NCI-H146 treated with DMSO at 0.1 percent for 48 hours (cell line): ENCODE measurements around the gene ELMO1.

Source experiments
- DNase-seq: peaks from one replicate; lab custom pipeline; 2025; ENCODE audit not compliant: unreplicated experiment; lab: John Stamatoyannopoulos, UW

The ELMO1 gene

GRCh38 chr7:37410305-37411229, 38.1 kb downstream of the ELMO1 start:
- no peak for DNase-seq

GRCh38 chr7:37409461-37409860, 39.2 kb downstream of the ELMO1 start:
- DNase-seq, result no peak

- no peak for DNase-seq
These were observed 40.1 kb downstream of the ELMO1 start for GRCh38 chr7:37408291-37409228.

- no peak for DNase-seq
These were observed 43.0 kb downstream of the ELMO1 start for GRCh38 chr7:37405603-37406122.

GRCh38 chr7:37405128-37405527, 43.5 kb downstream of the ELMO1 start:
- no peak for DNase-seq

GRCh38 chr7:37399876-37400421, 48.7 kb downstream of the ELMO1 start:
- no peak for DNase-seq

GRCh38 chr7:37398403-37398802, 50.3 kb downstream of the ELMO1 start:
- DNase-seq, result no peak

- DNase-seq, result no peak
These were observed 52.9 kb downstream of the ELMO1 start for GRCh38 chr7:37395618-37396259.

GRCh38 chr7:37394158-37394557, 54.5 kb downstream of the ELMO1 start:
- no peak for DNase-seq

- no peak for DNase-seq
These were observed 55.2 kb downstream of the ELMO1 start for GRCh38 chr7:37393476-37393875.

- no peak for DNase-seq
These were observed 56.0 kb downstream of the ELMO1 start for GRCh38 chr7:37392673-37393017.

- DNase-seq, result no peak
These were observed 56.6 kb downstream of the ELMO1 start for GRCh38 chr7:37391791-37392672.

GRCh38 chr7:37390114-37390513, 58.5 kb downstream of the ELMO1 start:
- no peak for DNase-seq

- no peak for DNase-seq
These were observed 59.9 kb downstream of the ELMO1 start for GRCh38 chr7:37388811-37389210.

- no peak for DNase-seq
These were observed 62.9 kb downstream of the ELMO1 start for GRCh38 chr7:37385787-37386186.

GRCh38 chr7:37382546-37383088, 66.0 kb downstream of the ELMO1 start:
- DNase-seq, result no peak

- no peak for DNase-seq
These were observed 67.8 kb downstream of the ELMO1 start for GRCh38 chr7:37380831-37381230.

GRCh38 chr7:37379546-37380277, 69.0 kb downstream of the ELMO1 start:
- DNase-seq, result no peak

- no peak for DNase-seq
These were observed 71.4 kb downstream of the ELMO1 start for GRCh38 chr7:37377231-37377630.
